Measurements from ENCODE around the gene PWWP2A.

Gene PWWP2A

GRCh38 chr5:160044967-160045366 is 74.3 kb downstream of the PWWP2A start:
- DNase-seq (ENCODE audit: low spot score), result no peak
- Histone ChIP-seq H3K27ac (no peak overlapping the region), H3K4me3 (no peak overlapping the region)
- TF ChIP-seq CTCF (IDR thresholded peaks at IDR 0.05), result no peak

GRCh38 chr5:160044391-160044804 is 74.9 kb downstream of the PWWP2A start:
- DNase-seq (ENCODE audit: low spot score), result no peak
- Histone ChIP-seq H3K4me3 (no peak overlapping the region), H3K27ac (no peak overlapping the region)
- no peak for TF ChIP-seq CTCF (IDR thresholded peaks at IDR 0.05)

- H3K27ac ChIP-seq, result no peak overlapping the region
- no peak overlapping the region for H3K4me3 ChIP-seq
- no peak for DNase-seq (ENCODE audit: low spot score)
- no peak for TF ChIP-seq CTCF (IDR thresholded peaks at IDR 0.05)
Observed at GRCh38 chr5:160042671-160043070, 76.6 kb downstream of the PWWP2A start.
